HT-29 (cell line): Measurements from ENCODE around the gene NTPCR. TPM values are rescaled to one million over a fixed set of nuclear protein-coding genes. Genes with fewer than 3 reads are reported as not detected.

Source experiments
- DNase-seq: peaks from one replicate; pipeline ENCODE4 v3.0.0-alpha.2; 2015; ENCODE audit warnings: low spot score
- total RNA-seq: library from RNA; depleted of rRNA; stranded (reverse); fragments of >200 nt; shearing (Covaris generic); gene quantifications from 2 replicates; pipeline ENCODE4 v1.2.3, GENCODE V29; 2014; rRNA removed

Gene NTPCR
- total RNA-seq, 1 experiment from 2014 or later: 15.0 TPM

DNA sequence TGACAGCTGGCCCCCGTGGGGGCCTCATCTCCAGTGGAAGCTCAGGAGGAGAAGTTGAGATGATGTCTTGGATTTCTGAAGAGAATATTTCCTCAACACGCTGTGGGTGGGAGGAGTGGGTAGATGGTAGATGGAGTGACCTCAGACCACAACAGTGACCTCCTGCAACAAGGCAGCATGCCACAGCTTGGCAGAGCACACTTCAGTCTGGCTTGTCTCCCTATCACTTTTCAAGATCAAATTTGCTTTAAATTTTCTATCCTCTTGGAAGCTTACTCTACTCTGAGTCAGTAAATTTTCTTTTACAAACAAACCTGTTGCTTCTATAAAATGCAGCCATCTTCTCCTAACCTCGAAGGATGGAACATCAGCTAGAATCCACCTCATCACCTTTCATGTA lies 59.7 kb downstream of the NTPCR start:
- DNase-seq: no peak

DNA sequence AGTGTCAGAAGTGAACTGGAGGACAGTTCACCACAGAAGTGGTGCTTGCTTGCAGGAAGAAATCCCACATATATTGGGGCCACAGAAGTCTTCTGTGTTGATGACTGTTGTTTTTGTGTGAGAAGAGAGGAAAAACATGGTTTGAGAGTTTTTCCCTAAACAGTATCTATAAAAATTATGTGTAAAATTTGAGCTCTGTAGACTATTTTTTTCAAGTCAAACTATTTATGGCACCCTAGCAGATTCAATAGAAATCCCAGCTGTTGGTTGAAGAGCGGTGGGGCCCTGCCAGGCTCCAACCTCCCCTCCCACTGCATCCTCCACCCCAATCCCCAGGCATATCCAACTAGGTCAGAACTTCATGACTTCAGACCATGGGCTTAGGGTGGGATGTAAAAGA lies 61.6 kb downstream of the NTPCR start:
- DNase-seq: no peak

DNA sequence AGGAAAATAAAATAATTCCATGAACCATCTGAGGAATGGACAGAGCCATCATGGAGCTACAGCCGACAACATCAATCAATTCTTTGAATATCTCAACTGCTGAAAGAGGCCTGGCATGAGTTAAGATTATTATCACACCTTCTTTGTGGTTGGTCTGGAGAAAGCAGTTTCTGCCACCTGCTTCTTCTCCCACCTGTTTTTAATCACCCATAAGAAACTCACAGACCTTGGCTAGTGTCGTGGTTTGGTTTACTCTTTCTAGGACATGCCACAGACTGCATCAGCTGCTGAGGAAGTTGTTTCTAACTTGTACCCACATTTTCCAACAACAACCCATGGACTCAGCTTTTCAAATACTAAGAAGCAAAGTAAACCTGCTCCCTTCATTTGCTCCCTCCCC lies 65.6 kb downstream of the NTPCR start:
- DNase-seq: no peak

DNA sequence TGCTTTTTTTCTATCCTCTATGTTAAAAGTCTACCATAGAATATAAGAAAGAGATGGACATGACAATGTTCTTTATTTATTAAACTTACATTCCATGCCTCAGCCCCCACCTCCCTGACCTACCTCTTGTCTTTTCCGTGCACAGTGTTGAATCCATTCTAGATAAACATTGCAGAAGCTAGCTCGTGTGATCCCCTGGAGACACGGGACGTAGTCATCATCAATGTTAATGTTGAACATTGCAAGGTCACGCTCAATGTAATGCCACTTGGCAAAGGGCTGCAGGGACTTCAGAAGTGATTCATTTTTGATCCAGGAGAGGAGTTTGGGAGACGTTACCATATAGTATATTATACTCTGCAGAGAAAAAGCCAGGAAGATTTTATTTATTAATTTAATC lies 66.4 kb downstream of the NTPCR start:
- DNase-seq: no peak

DNA sequence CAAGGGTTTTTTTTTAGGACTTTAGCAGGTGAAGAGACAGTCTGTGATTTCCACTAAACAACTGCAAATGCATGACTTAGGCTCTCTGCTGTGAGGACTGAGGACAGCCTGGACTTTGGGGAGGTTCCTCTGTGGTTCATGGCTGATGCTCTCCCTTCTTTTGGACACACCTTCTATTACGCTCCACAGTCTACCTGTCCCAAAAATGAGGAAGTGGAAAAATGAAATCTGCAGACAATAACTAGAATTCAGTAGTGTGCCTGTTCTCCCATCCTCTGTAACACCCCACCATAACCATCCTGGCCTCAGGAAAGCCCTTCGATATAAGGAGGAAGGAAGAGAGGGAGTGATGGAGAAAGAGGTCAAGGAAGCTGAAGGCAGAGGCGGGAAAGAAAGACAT lies 68.7 kb downstream of the NTPCR start:
- no peak for DNase-seq

DNA sequence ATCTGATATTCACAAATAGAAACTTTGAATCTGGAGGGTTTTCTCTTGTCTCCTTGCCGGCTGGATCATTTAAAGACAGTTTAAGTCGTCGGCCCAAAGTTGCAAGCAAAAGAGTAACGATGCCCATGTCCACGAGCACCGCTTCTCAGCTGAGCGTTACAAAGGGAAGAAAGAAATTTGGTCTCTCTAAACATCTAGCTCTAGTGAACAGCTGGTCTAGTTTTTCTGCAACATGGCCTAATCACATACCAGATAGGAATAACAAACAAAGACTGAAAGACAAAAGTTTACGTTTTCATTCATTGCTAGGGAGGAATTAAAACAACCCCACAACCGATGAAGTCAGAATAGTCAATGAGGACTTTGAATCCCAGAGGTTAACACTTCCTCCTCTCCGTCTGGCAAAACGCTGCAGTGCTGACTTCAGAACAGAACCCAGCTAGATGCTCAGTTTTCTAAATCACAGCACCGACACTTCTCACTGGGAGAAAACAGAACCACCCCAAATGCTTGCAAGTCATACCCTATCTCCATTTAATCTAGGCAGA lies 69.4 kb downstream of the NTPCR start:
- no peak for DNase-seq

DNA sequence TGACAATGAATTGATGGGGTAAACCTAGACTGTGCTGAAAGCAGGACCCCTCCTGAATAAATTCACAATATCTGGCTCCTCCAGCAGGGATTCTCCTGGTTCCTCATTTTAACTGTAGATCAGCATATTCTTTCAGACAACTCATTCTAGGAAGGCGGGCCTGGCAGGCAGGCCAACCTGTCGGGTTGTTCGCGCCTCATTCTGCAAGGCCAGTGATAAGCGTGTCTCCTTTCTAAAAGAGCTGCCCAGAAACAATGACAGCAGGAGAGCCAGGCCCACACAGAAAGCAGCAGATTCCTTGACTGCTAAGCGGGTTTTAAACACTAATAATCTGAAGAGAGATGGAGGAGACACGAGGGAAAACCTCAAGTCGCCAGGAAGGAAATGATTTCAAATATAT lies 70.0 kb downstream of the NTPCR start:
- no peak for DNase-seq

DNA sequence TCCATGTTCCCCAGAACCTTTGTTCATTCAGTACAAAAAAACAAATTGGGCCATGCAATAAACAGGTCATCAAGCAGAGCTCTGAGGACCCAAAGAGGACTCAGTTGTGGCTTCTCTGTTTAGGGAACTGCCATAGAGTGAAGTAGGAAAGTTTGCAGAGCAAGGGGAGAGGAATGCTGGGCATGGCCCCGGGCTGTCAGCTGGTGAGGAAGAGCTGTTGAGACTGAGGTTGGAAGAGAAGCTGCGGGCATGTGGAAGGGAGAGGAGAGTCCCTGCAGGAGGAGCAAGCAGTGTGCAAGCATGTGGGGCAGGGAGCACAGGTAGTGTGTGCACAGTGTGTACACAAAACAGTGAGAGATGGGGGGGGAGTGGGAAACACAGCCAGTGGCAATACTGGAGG lies 71.8 kb downstream of the NTPCR start:
- DNase-seq: no peak

DNA sequence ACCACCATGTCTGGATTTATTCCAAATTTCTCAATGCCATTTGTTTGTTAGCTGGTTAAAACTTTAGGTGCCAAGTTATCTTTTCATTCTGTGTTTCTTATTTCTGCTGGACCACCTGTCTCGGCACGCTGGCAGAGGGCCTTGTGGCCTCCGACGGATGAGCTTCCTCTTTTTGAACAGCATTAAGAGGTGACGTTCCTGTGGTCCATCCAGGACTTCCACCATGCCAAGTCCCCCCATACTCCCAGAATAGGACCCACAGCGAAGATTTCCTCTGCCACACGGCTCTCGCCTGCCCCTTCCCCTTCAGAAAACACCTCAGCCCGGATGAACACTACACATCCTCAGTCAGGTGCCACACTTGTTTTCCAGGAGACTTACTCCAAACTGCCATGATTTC lies 73.8 kb downstream of the NTPCR start:
- no peak for DNase-seq

DNA sequence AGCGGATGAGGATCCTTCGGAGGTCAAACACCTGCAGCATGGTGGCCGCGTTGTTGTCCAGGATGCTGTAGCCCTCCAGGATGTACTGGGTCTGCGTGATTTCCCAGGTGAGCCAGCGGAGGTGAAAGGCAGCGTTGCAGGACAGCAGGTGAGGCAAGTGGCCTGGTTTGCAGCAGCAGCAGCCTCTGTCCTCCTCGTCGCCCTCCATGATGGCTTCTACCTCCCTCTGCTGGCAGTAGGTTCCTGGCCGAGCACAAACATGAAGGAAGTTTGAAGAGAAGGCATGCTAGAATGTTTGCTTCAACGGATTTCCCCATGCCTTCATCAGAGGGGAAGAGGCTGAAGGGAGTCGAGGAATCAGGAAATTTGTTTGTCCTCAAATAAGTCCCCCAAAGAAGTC lies 74.7 kb downstream of the NTPCR start:
- DNase-seq: peak; percentile 75

DNA sequence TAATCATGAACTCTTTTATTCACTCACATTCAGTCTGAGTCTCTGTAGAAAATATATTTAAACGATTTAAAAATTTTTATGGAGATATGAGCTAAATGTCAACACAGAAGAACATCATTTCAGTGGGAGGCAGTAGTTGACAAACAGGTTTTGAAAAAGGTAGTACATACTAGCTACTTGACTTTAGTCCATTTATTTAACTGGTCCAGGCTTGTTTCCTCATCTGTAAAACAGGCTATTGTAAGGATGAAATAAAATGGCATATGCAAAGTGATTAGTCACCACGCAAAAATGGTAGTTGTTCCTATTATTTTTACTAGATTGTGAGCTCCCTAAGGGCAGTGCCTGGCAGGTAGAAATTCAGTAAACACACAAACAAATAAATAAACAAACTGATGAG lies 75.2 kb downstream of the NTPCR start:
- DNase-seq: no peak

DNA sequence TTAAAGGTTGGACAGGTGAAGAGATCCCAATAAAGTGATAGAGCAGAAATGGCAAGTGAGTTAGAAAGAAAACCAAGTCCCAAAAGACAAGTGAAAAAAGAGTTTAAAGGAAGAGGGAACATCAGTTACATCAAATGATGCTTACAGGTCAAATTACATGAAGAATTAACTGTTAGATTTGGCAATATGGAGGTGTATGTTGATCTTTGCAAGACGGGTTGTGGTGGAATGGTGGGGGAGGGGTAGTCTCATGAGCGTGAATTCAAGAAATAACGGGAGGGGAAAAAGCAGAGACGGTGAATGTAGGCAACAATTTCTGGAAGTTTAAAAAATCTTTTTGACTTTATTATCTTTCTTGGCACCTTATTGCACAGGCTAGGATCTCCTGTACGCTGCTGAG lies 76.6 kb downstream of the NTPCR start:
- DNase-seq: no peak

DNA sequence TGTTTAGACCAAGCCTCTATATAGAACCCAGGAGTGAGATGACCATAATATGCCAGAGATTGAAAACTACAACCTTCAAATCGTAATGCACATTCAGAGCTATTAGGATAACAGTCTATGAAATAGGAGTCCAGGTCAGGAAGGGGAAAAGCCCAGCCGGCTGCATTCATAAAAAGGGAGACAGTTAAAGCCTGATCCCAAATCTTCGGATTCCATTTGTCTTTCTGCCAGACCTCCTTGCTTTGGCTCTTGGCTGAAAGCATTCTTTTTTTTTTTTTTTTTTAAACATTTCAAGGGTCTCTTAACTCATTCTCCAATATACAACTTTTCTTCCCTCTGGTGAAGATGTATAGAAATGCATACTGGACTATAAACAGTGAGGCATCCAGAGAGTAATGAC lies 81.1 kb downstream of the NTPCR start:
- no peak for DNase-seq

DNA sequence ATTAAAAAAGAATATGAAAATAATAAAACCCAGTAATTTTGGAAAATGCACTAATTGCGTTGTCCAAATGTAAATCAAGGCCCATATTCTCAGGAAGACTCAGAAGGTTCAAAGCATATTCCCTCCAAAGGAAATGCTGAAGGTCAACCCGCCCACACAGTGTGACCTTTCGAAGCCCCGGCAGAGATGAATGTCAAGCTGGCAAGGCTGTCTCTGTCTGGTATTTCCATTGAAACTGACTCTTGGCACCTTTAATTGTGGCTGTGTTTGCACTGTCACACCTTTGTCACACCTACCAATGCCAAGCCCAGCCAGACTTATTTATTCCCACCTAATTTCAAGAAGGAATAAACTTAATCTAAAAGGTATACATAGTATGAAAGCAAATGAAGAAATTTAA lies 82.5 kb downstream of the NTPCR start:
- DNase-seq: no peak

DNA sequence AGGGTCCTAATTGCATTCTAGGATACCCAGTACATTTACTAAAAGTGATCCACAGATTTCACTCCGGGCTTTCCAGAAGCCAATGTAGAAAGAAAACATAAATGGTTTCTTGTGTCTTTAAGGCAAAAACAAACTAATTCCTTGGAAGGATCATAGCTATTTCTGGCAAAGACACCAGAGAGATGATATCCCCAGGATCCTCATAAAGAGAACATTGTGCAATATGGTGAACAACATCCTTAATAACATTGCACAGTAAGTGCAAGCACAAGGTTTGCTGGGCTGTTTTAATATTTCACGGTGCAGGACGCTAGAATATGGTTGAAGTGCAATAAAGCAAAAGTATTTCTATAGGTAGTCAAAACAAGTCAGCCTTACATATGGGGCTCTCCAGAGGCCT lies 83.0 kb downstream of the NTPCR start:
- no peak for DNase-seq

Other genes with a start within 250 kb of the NTPCR start
- gene MAP10, start 145.2 kb upstream of the NTPCR start, total RNA-seq: not detected in 2 replicates